SK-N-SH (cell line): ENCODE measurements around the gene LGR5. TPM values are rescaled to one million over a fixed set of nuclear protein-coding genes. Genes with fewer than 3 reads are reported as not detected.

Experiments used
- CTCF ChIA-PET: fragments of 300-600, 350-600 bp; formaldehyde crosslinking; extraction: SDS; loops from one replicate; lab custom pipeline; 2021; lab: Yijun Ruan, JAX
- POLR2A ChIA-PET: fragments of 350-600 bp; sonication (Branson Sonifier 250); formaldehyde crosslinking; extraction: SDS; loops from one replicate; lab custom pipeline; 2020; ENCODE audit warnings: antibody characterized with exemption, inconsistent platforms; lab: Yijun Ruan, JAX
- DNase-seq: peaks from one replicate; pipeline ENCODE4 v3.0.0; 2012
- H2AFZ ChIP-seq: fragments of 200-600 bp; sonication (generic); 2 replicates; pipeline ENCODE4 v1.8.1; 2016; ENCODE audit warnings: antibody characterized with exemption, mild to moderate bottlenecking, low read depth
- H3F3A ChIP-seq: fragments of 200-600 bp; sonication (generic); replicated peaks from 2 replicates; pipeline ENCODE3; 2016; ENCODE audit warnings: antibody characterized with exemption, mild to moderate bottlenecking; ENCODE audit not compliant: insufficient read depth
- H3K27ac ChIP-seq, 2 experiments: fragments of 200-500 bp in 1 of 2; fragments of 200-600 bp in 1 of 2; sonication (Bioruptor generic) in 1 of 2; sonication (generic), shearing (Covaris generic) in 1 of 2; 2 replicates each; pipeline versions ENCODE4 v1.5.1 to v1.6.1; 2014 to 2016; ENCODE audit warnings: low read depth in 2 of 2, inconsistent platforms in 1 of 2, low read length in 1 of 2, mild to moderate bottlenecking in 1 of 2, mixed read lengths in 1 of 2
- H3K27me3 ChIP-seq: fragments of 200-600 bp; sonication (generic), shearing (Covaris generic); 2 replicates; pipeline ENCODE4 v1.6.1; 2016; ENCODE audit warnings: mixed run types; ENCODE audit not compliant: insufficient read depth
- H3K36me3 ChIP-seq, 2 experiments: fragments of 200-500 bp in 1 of 2; fragments of 200-600 bp in 1 of 2; sonication (Bioruptor generic) in 1 of 2; sonication (generic) in 1 of 2; replicated peaks in 1 of 2; 2 replicates each; pipeline versions ENCODE3 to v1.5.1; 2014 to 2016; ENCODE audit warnings: low read length in 1 of 2, mild to moderate bottlenecking in 1 of 2; ENCODE audit not compliant: insufficient read depth in 2 of 2, control insufficient read depth in 1 of 2
- H3K4me1 ChIP-seq, 2 experiments: fragments of 200-500 bp in 1 of 2; fragments of 200-600 bp in 1 of 2; sonication (Bioruptor generic) in 1 of 2; sonication (generic), shearing (Covaris generic) in 1 of 2; 2 replicates each; pipeline versions ENCODE4 v1.5.1 to v1.6.1; 2014 to 2016; ENCODE audit warnings: low read depth in 1 of 2, low read length in 1 of 2, mixed run types in 1 of 2; ENCODE audit not compliant: insufficient read depth in 2 of 2, control insufficient read depth in 1 of 2
- H3K4me2 ChIP-seq: fragments of 200-600 bp; sonication (generic), shearing (Covaris generic); 2 replicates; pipeline ENCODE4 v1.6.1; 2017; ENCODE audit warnings: mixed run types
- H3K4me3 ChIP-seq, 2 experiments: fragments of 200-500 bp in 1 of 2; fragments of 200-600 bp in 1 of 2; sonication (Bioruptor generic) in 1 of 2; sonication (generic), shearing (Covaris generic) in 1 of 2; 2 replicates each; pipeline versions ENCODE4 v1.5.1 to v1.8.1; 2014 to 2016; ENCODE audit warnings: low read depth in 2 of 2, inconsistent platforms in 1 of 2, low read length in 1 of 2, mild to moderate bottlenecking in 1 of 2, mixed read lengths in 1 of 2, moderate library complexity in 1 of 2
- H3K79me2 ChIP-seq: fragments of 200-600 bp; sonication (generic); 2 replicates; pipeline ENCODE4 v1.8.1; 2017; ENCODE audit warnings: mild to moderate bottlenecking; ENCODE audit not compliant: insufficient read depth
- H3K9ac ChIP-seq: fragments of 200-600 bp; sonication (generic); 2 replicates; pipeline ENCODE4 v1.6.1; 2017; ENCODE audit warnings: mixed run types
- H3K9me2 ChIP-seq: fragments of 200-600 bp; sonication (generic); 2 replicates; pipeline ENCODE4 v1.6.1; 2017; ENCODE audit warnings: mixed run types
- H3K9me3 ChIP-seq: fragments of 200-600 bp; sonication (generic); 2 replicates; pipeline ENCODE4 v1.6.1; 2017; ENCODE audit warnings: mixed run types, mild to moderate bottlenecking, moderate library complexity
- H4K20me1 ChIP-seq: fragments of 200-600 bp; sonication (generic); 2 replicates; pipeline ENCODE4 v1.6.1; 2017; ENCODE audit warnings: mild to moderate bottlenecking, mixed run types; ENCODE audit not compliant: insufficient read depth
- EZH2phosphoT487 ChIP-seq: fragments of 200-600 bp; sonication (generic); IDR thresholded peaks from 2 replicates; pipeline ENCODE4 v1.6.1; 2017; ENCODE audit warnings: low read depth, mixed run types, mild to moderate bottlenecking, antibody characterized with exemption, moderate library complexity, borderline replicate concordance
- GABPA ChIP-seq: IDR thresholded peaks from 2 replicates; pipeline ENCODE4 v1.4.0; 2012; ENCODE audit warnings: low read depth, mild to moderate bottlenecking
- MXI1 ChIP-seq: IDR thresholded peaks from 2 replicates; pipeline ENCODE4 v1.6.1; 2012; ENCODE audit warnings: mild to moderate bottlenecking, low read depth, low read length, improper control_type of control experiment
- NFIC ChIP-seq: IDR thresholded peaks from 2 replicates; pipeline ENCODE4 v1.4.0; 2012; ENCODE audit warnings: borderline replicate concordance
- NRF1 ChIP-seq: IDR thresholded peaks from 2 replicates; pipeline ENCODE4 v1.6.1; 2012; ENCODE audit warnings: low read depth, mild to moderate bottlenecking, low read length
- POLR2AphosphoS5 ChIP-seq: IDR thresholded peaks from 2 replicates; pipeline ENCODE4 v1.6.1; 2012; ENCODE audit warnings: low read depth, low read length
- RCOR1 ChIP-seq: fragments of 150-350 bp; IDR thresholded peaks from 2 replicates; pipeline ENCODE4 v1.6.1; 2017; ENCODE audit warnings: antibody characterized with exemption, low read length
- RFX5 ChIP-seq: IDR thresholded peaks from 2 replicates; pipeline ENCODE4 v1.6.1; 2012; ENCODE audit warnings: mild to moderate bottlenecking, improper control_type of control experiment, low read length
- RXRA ChIP-seq: IDR thresholded peaks from 2 replicates; pipeline ENCODE4 v1.4.0; 2012; ENCODE audit warnings: low read depth, mild to moderate bottlenecking, borderline replicate concordance
- TAF1 ChIP-seq: IDR thresholded peaks from 2 replicates; pipeline ENCODE4 v1.6.1; 2012; ENCODE audit warnings: low read depth, mild to moderate bottlenecking, low read length, moderate library complexity, borderline replicate concordance
- TCF12 ChIP-seq: IDR thresholded peaks from 2 replicates; pipeline ENCODE4 v1.4.0; 2012
- YY1 ChIP-seq: IDR thresholded peaks from 2 replicates; pipeline ENCODE4 v1.4.0; 2012; ENCODE audit warnings: low read depth, mild to moderate bottlenecking
- WGBS: methylation state at CpG from one replicate; pipeline ENCODE4 v1.1.6; 2017; ENCODE audit warnings: low lambda C conversion rate; 5-methylcytosine and 5-hydroxymethylcytosine counted together
- polyA plus RNA-seq, 3 experiments: library from polyadenylated mRNA; depleted of rRNA; stranded (reverse); fragments of >200 nt; gene quantifications; 2 replicates each; pipeline ENCODE4 v1.2.3, GENCODE V29; 2012
- TF ChIP-seq, protein P1 (sequence below): IDR thresholded peaks from 2 replicates; pipeline ENCODE4 v1.4.0; 2012; ENCODE audit warnings: low read depth, borderline replicate concordance
- TF ChIP-seq, protein P2 (sequence below): IDR thresholded peaks from 2 replicates; pipeline ENCODE4; 2012
- TF ChIP-seq, protein P3 (sequence below): fragments of 150-350 bp; IDR thresholded peaks from 2 replicates; pipeline ENCODE4 v1.6.1; 2017; ENCODE audit warnings: antibody characterized with exemption, low read length, low read depth, borderline replicate concordance

Gene LGR5
- polyA plus RNA-seq, 1 of the 3 experiments (the other 2 are of a cell fraction) = 1.4 TPM

DNA sequence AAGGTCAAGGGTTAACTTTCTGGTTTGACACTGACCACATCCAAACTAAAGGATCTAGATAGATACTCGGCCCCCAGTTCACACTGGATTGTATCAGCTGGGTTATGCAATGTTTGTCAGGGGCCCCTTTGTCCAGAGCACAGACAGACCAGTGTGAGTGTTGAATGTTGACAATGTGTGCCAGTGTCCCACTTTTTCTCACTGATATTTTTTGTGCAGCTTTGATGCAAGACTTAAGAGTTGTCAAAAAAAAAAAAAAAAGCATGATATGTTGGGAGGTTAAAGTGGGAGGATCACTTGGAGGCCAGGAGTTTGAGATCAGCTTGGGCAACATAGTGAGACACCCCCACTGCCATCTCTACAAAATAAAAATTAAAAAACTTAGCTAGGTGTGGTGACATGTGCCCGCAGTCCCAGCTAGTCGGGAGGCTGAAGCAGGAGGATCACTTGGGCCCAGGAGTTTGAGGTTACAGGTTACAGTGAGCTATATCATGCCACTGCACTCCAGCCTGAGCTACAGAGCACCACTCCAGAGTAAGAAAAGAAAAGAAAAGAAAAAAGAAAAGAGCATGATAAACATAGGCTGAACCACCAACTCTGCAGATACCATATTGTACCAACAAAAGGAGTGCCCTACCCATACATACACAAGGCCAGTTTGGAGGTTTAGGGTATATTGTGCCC lies 97.5 kb downstream of the LGR5 start:
- H3K4me3 ChIP-seq = no peak overlapping the region
- no peak overlapping the region for H3K9ac ChIP-seq
- no peak overlapping the region for H2AFZ ChIP-seq
- H3F3A ChIP-seq = no peaks in the 10 kb centered on the region
- H4K20me1 ChIP-seq = no peaks in the 10 kb centered on the region
- H3K9me3 ChIP-seq = no peaks in the 10 kb centered on the region
- H3K27me3 ChIP-seq = no peaks in the 10 kb centered on the region
- no peaks in the 10 kb centered on the region for H3K9me2 ChIP-seq
- POLR2A ChIA-PET = no interaction called here
- WGBS = 73% methylated on average over 3 of the region's 3 CpGs
- H3K4me1 ChIP-seq = peaks cover 0 to 5% of the 10 kb centered on the region in 2 experiments; a peak in 1 of 4 replicates
- H3K36me3 ChIP-seq = no peaks in the 10 kb centered on the region
- no peak for DNase-seq
- H3K27ac ChIP-seq = no peak overlapping the region
- CTCF ChIA-PET = no interaction called here
- no peak overlapping the region for H3K4me2 ChIP-seq
- H3K79me2 ChIP-seq = no peaks in the 10 kb centered on the region
- TF ChIP-seq, protein P1, sequence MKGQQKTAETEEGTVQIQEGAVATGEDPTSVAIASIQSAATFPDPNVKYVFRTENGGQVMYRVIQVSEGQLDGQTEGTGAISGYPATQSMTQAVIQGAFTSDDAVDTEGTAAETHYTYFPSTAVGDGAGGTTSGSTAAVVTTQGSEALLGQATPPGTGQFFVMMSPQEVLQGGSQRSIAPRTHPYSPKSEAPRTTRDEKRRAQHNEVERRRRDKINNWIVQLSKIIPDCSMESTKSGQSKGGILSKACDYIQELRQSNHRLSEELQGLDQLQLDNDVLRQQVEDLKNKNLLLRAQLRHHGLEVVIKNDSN = no peak
- TF ChIP-seq RXRA (no peak), MXI1 (no peak), RCOR1 (no peak), RFX5 (no peak), GABPA (no peak), NRF1 (no peak), NFIC (no peak), EZH2phosphoT487 (no peak)
- TF ChIP-seq, all 33 proteins: peak for 0

DNA sequence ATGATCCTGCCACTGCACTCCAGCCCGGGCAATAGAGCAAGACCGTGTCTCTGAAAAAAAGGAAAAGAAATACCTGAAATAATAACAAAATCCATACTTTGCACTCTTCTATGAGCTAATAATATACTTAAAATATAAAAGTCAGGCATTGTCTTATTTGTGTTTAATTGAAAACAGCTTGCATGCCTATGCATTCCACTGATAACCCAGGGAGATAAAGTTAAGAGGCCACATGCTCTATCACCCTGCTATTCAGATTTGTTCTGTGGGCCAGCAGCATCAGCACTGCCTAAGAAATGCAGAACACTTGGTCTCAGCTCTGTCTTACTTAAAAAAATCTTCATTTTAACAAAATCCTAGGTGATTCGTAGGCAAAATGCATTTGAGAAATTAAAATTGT lies 99.2 kb downstream of the LGR5 start:
- CTCF ChIA-PET = interaction anchor here (1.2 to 1.6 kb wide), 2 partner anchors 10 to 13 kb away, joined by 4 to 6 read pairs; no protein-coding TSS in a partner anchor
- no peaks in the 10 kb centered on the region for H3K9me2 ChIP-seq
- no peak overlapping the region for H3K4me2 ChIP-seq
- no peaks in the 10 kb centered on the region for H3K27me3 ChIP-seq
- H2AFZ ChIP-seq = no peak overlapping the region
- peaks cover 0 to 5% of the 10 kb centered on the region in 2 experiments; a peak in 1 of 4 replicates for H3K4me1 ChIP-seq
- no peaks in the 10 kb centered on the region for H3K9me3 ChIP-seq
- no peak overlapping the region for H3K4me3 ChIP-seq
- H3K36me3 ChIP-seq = no peaks in the 10 kb centered on the region
- POLR2A ChIA-PET = no interaction called here
- TF ChIP-seq, protein P2, sequence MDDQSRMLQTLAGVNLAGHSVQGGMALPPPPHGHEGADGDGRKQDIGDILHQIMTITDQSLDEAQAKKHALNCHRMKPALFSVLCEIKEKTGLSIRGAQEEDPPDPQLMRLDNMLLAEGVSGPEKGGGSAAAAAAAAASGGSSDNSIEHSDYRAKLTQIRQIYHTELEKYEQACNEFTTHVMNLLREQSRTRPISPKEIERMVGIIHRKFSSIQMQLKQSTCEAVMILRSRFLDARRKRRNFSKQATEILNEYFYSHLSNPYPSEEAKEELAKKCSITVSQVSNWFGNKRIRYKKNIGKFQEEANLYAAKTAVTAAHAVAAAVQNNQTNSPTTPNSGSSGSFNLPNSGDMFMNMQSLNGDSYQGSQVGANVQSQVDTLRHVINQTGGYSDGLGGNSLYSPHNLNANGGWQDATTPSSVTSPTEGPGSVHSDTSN = no peak
- TF ChIP-seq, protein P3, sequence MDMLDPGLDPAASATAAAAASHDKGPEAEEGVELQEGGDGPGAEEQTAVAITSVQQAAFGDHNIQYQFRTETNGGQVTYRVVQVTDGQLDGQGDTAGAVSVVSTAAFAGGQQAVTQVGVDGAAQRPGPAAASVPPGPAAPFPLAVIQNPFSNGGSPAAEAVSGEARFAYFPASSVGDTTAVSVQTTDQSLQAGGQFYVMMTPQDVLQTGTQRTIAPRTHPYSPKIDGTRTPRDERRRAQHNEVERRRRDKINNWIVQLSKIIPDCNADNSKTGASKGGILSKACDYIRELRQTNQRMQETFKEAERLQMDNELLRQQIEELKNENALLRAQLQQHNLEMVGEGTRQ = no peak
- TF ChIP-seq POLR2AphosphoS5 (no peak), TAF1 (no peak), NRF1 (no peak), TCF12 (peak; percentile 63), YY1 (no peak), RCOR1 (peak; percentile 41; the same call in 1 of the 2 replicates)
- TF ChIP-seq, protein P1 = no peak
- H3F3A ChIP-seq = no peaks in the 10 kb centered on the region
- H3K27ac ChIP-seq = 0 out of 4 replicates have a peak overlapping the region, but pooled peaks of 1 of the 2 experiments have one; percentile 7
- no peaks in the 10 kb centered on the region for H3K79me2 ChIP-seq
- WGBS = 75% methylated on average over 3 of the region's 3 CpGs
- H3K9ac ChIP-seq = no peak overlapping the region
- no peak for DNase-seq
- no peaks in the 10 kb centered on the region for H4K20me1 ChIP-seq
